Liver (tissue), 9 donors: ENCODE data around the gene DHX9. TPM values are rescaled to one million over a fixed set of nuclear protein-coding genes. Genes with fewer than 3 reads are reported as not detected.

ENCODE experiments used
- DNase-seq: peaks from one replicate; pipeline ENCODE4 v3.0.0-alpha.2; 2017; ENCODE audit warnings: low spot score
- H3K27ac ChIP-seq, 2 donors: one replicate each; pipeline ENCODE4 v1.7.0; 2013; ENCODE audit warnings: inconsistent platforms in 2 of 2, low read length in 2 of 2, control low read depth in 1 of 2, low read depth in 1 of 2, mild to moderate bottlenecking in 1 of 2
- H3K27me3 ChIP-seq, 4 donors: one replicate each; pipeline versions ENCODE4 v1.6.1 to v1.7.0; 2013; ENCODE audit warnings: low read length in 3 of 4, inconsistent platforms in 1 of 4, mild to moderate bottlenecking in 1 of 4, moderate library complexity in 1 of 4; ENCODE audit not compliant: control insufficient read depth in 4 of 4, insufficient read depth in 4 of 4
- H3K36me3 ChIP-seq, 4 donors: one replicate each; pipeline versions ENCODE4 v1.6.1 to v1.7.0; 2013; ENCODE audit warnings: low read length in 3 of 4, mild to moderate bottlenecking in 3 of 4, low read depth in 1 of 4, moderate library complexity in 1 of 4; ENCODE audit not compliant: control insufficient read depth in 4 of 4, insufficient read depth in 3 of 4
- H3K4me1 ChIP-seq, 4 donors: one replicate each; pipeline versions ENCODE4 v1.6.1 to v1.7.0; 2013; ENCODE audit warnings: low read length in 3 of 4, mild to moderate bottlenecking in 3 of 4, moderate library complexity in 1 of 4; ENCODE audit not compliant: control insufficient read depth in 4 of 4, insufficient read depth in 4 of 4
- H3K4me3 ChIP-seq, 3 donors: one replicate each; pipeline versions ENCODE4 v1.6.1 to v1.7.0; 2013; ENCODE audit warnings: low read length in 3 of 3, control low read depth in 1 of 3, low read depth in 1 of 3, mild to moderate bottlenecking in 1 of 3
- H3K9ac ChIP-seq, 2 donors: one replicate each; pipeline ENCODE4 v1.7.0; 2013; ENCODE audit warnings: low read length in 2 of 2, mild to moderate bottlenecking in 2 of 2, moderate library complexity in 2 of 2, control low read depth in 1 of 2, low read depth in 1 of 2
- H3K9me3 ChIP-seq, 4 donors: one replicate each; pipeline versions ENCODE4 v1.6.1 to v1.7.0; 2013; ENCODE audit warnings: low read length in 3 of 4; ENCODE audit not compliant: control insufficient read depth in 4 of 4
- ATF3 ChIP-seq: IDR thresholded peaks from 2 replicates; pipeline ENCODE4 v1.6.1; 2016; ENCODE audit warnings: antibody characterized with exemption
- CTCF ChIP-seq: fragments of 150-350 bp; IDR thresholded peaks from 2 replicates; pipeline ENCODE4 v1.5.1; 2017; ENCODE audit warnings: improper control_type of control experiment, low read depth, low read length; ENCODE audit not compliant: missing input control
- FOXA1 ChIP-seq: IDR thresholded peaks from 2 replicates; pipeline ENCODE4 v1.6.1; 2016; ENCODE audit warnings: antibody characterized with exemption
- FOXA2 ChIP-seq: IDR thresholded peaks from 2 replicates; pipeline ENCODE4 v1.6.1; 2016; ENCODE audit warnings: antibody characterized with exemption
- GABPA ChIP-seq, 2 donors: IDR thresholded peaks in 1 of 2; conservative IDR thresholded peaks in 1 of 2; 2 replicates each; pipeline ENCODE4 v1.6.1; 2016; ENCODE audit warnings: antibody characterized with exemption in 2 of 2, mild to moderate bottlenecking in 1 of 2, moderate library complexity in 1 of 2
- HNF4A ChIP-seq, 2 donors: conservative IDR thresholded peaks; 2 replicates each; pipeline ENCODE4 v1.6.1; 2016; ENCODE audit warnings: antibody characterized with exemption in 2 of 2, mild to moderate bottlenecking in 2 of 2
- HNF4G ChIP-seq: IDR thresholded peaks from 2 replicates; pipeline ENCODE4 v1.6.1; 2016; ENCODE audit warnings: antibody characterized with exemption
- MAX ChIP-seq: IDR thresholded peaks from 2 replicates; pipeline ENCODE4 v1.6.1; 2016; ENCODE audit warnings: antibody characterized with exemption
- NR2F2 ChIP-seq: IDR thresholded peaks from 2 replicates; pipeline ENCODE4 v1.6.1; 2016; ENCODE audit warnings: antibody characterized with exemption
- RAD21 ChIP-seq, 2 donors: IDR thresholded peaks; 2 replicates each; pipeline ENCODE4 v1.6.1; 2016; ENCODE audit warnings: antibody characterized with exemption in 2 of 2, mild to moderate bottlenecking in 2 of 2
- REST ChIP-seq: IDR thresholded peaks from 2 replicates; pipeline ENCODE4 v1.6.1; 2016; ENCODE audit warnings: antibody characterized with exemption, mild to moderate bottlenecking
- RXRA ChIP-seq, 2 donors: IDR thresholded peaks; 2 replicates each; pipeline ENCODE4 v1.6.1; 2017 to 2018; ENCODE audit warnings: antibody characterized with exemption in 2 of 2, mild to moderate bottlenecking in 1 of 2
- SP1 ChIP-seq: IDR thresholded peaks from 2 replicates; pipeline ENCODE4 v1.6.1; 2018; ENCODE audit warnings: antibody characterized with exemption, mild to moderate bottlenecking
- TAF1 ChIP-seq: conservative IDR thresholded peaks from 2 replicates; pipeline ENCODE4 v1.6.1; 2016; ENCODE audit warnings: antibody characterized with exemption, mild to moderate bottlenecking
- ZBTB33 ChIP-seq: IDR thresholded peaks from 2 replicates; pipeline ENCODE4 v1.6.1; 2016; ENCODE audit warnings: antibody characterized with exemption
- WGBS: extraction: QIAGEN DNeasy Blood & Tissue Kit; methylation state at CpG from one replicate; pipeline ENCODE4 v1.1.7; 2013; 5-methylcytosine and 5-hydroxymethylcytosine counted together
- polyA plus RNA-seq, 2 donors: library from polyadenylated mRNA; stranded (reverse) in 1 of 2; unstranded in 1 of 2; fragments of 200-250 nt in 1 of 2; fragments of >200 nt in 1 of 2; fragmentation: Nextera tagmentation in 1 of 2; extraction: Ambion mirVana in 1 of 2; gene quantifications; one replicate each; pipeline versions ENCODE4 v1.2.1 to v1.2.3, GENCODE V29; 2013 to 2015
- total RNA-seq, 2 donors: library from RNA; depleted of rRNA; stranded (reverse); fragments of >200 nt; gene quantifications; one replicate each; pipeline ENCODE4 v1.2.3, GENCODE V29; 2014
- donor health status: healthy.
- donor health status: healthy.
- donor health status: healthy.
- donor health status: healthy.
- donor health status: healthy.

The DHX9 gene
- total and polyA plus RNA-seq, 4 donors, result 23.1 to 108 (median 47.3) TPM

GRCh38 chr1:182835806-182836205, 3.3 kb upstream of the DHX9 start:
- Histone ChIP-seq H3K4me1 (peaks cover 2 to 14% (median 5%) of the 10 kb centered on the region in 4 donors), H3K9ac (no peak overlapping the region), H3K36me3 (no peaks in the 10 kb centered on the region), H3K9me3 (no peaks in the 10 kb centered on the region), H3K27me3 (no peaks in the 10 kb centered on the region), H3K4me3 (no peak overlapping the region), H3K27ac (no peak overlapping the region)
- DNase-seq, result no peak
- no peak for TF ChIP-seq HNF4A (conservative IDR thresholded peaks at IDR 0.05)
- no peak for TF ChIP-seq SP1
- TF ChIP-seq NR2F2, result no peak
- TF ChIP-seq MAX, result no peak
- no peak for TF ChIP-seq FOXA2
- TF ChIP-seq CTCF, result no peak
- no peak for TF ChIP-seq FOXA1
- TF ChIP-seq HNF4G, result no peak
- TF ChIP-seq RXRA (IDR thresholded peaks at IDR 0.05), result no peak
- TF ChIP-seq REST, result no peak
- TF ChIP-seq TAF1, result no peak
- no peak for TF ChIP-seq RAD21 (IDR thresholded peaks at IDR 0.05)
- TF ChIP-seq ZBTB33, result no peak
- no peak for TF ChIP-seq ATF3
- 88% methylated on average over 10 of the region's 10 CpGs for WGBS

- Histone ChIP-seq H3K36me3 (peaks cover 0 to 15% (median 7%) of the 10 kb centered on the region in 4 donors), H3K27me3 (no peaks in the 10 kb centered on the region), H3K4me1 (peaks cover 4 to 18% (median 15%) of the 10 kb centered on the region in 4 donors), H3K27ac (no peak overlapping the region), H3K9ac (no peak overlapping the region), H3K9me3 (no peaks in the 10 kb centered on the region), H3K4me3 (no peak overlapping the region)
- 50% methylated on average over 10 of the region's 10 CpGs for WGBS
- DNase-seq, result no peak
- TF ChIP-seq ATF3, result no peak
- no peak for TF ChIP-seq ZBTB33
- no peak for TF ChIP-seq RAD21 (IDR thresholded peaks at IDR 0.05)
- no peak for TF ChIP-seq GABPA (IDR thresholded peaks at IDR 0.05 in 1 of 2, conservative IDR thresholded peaks at IDR 0.05 in 1 of 2)
Observed at GRCh38 chr1:182841368-182841988, 2.3 kb downstream of the DHX9 start.
